ENCODE results near the gene SLC44A1.

Gene SLC44A1

GRCh38 chr9:105244003-105244733 is at the start of gene SLC44A1:
Gene SLC44A1 (plus strand): TSS chr9:105244651. CDS start chr9:105244869, 218 bp downstream.
- peak; percentile 95 for DNase-seq

- no peak for DNase-seq
These were observed 49.2 kb upstream of the SLC44A1 start for GRCh38 chr9:105195259-105195658.

- DNase-seq: no peak
These were observed 46.4 kb upstream of the SLC44A1 start for GRCh38 chr9:105198023-105198422.

- no peak for DNase-seq
These were observed 45.6 kb upstream of the SLC44A1 start for GRCh38 chr9:105198865-105199264.

GRCh38 chr9:105204416-105204815 is 40.0 kb upstream of the SLC44A1 start:
- DNase-seq: no peak

GRCh38 chr9:105205787-105206495 is 38.5 kb upstream of the SLC44A1 start:
- no peak for DNase-seq

GRCh38 chr9:105206496-105206820 is 38.0 kb upstream of the SLC44A1 start:
- peak; percentile 61 for DNase-seq

- DNase-seq: no peak
These were observed 37.4 kb upstream of the SLC44A1 start for GRCh38 chr9:105206821-105207699.

GRCh38 chr9:105216440-105217178 is 27.8 kb upstream of the SLC44A1 start:
- peak; percentile 7 for DNase-seq

- DNase-seq: peak; percentile 26
These were observed 25.8 kb upstream of the SLC44A1 start for GRCh38 chr9:105218673-105219072.

GRCh38 chr9:105219291-105219805 is 25.1 kb upstream of the SLC44A1 start:
- no peak for DNase-seq

- DNase-seq: no peak
These were observed 24.0 kb upstream of the SLC44A1 start for GRCh38 chr9:105220451-105220850.

GRCh38 chr9:105223544-105224140 is 20.8 kb upstream of the SLC44A1 start:
- no peak for DNase-seq

- DNase-seq: no peak
These were observed 18.4 kb upstream of the SLC44A1 start for GRCh38 chr9:105226055-105226454.

GRCh38 chr9:105232207-105232606 is 12.2 kb upstream of the SLC44A1 start:
- no peak for DNase-seq

- DNase-seq: no peak
These were observed 10.6 kb upstream of the SLC44A1 start for GRCh38 chr9:105233873-105234272.

GRCh38 chr9:105236261-105236660 is 8.2 kb upstream of the SLC44A1 start:
- no peak for DNase-seq

GRCh38 chr9:105237246-105237645 is 7.2 kb upstream of the SLC44A1 start:
- no peak for DNase-seq

GRCh38 chr9:105238302-105238701 is 6.1 kb upstream of the SLC44A1 start:
- DNase-seq: no peak

- no peak for DNase-seq
These were observed 3.0 kb upstream of the SLC44A1 start for GRCh38 chr9:105241356-105242043.

GRCh38 chr9:105242062-105242461 is 2.4 kb upstream of the SLC44A1 start:
- no peak for DNase-seq

- DNase-seq: no peak
These were observed 1.9 kb upstream of the SLC44A1 start for GRCh38 chr9:105242557-105242956.

Data from NCI-H1092 treated with DMSO at 0.1 percent for 48 hours (cell line).